ENCODE data around the gene PTPRN2.
"Not testable (repeated sequence)": the region's sequence is repeated elsewhere in the genome, so short reads cannot be mapped to it uniquely, and the experiment has no call there.

The PTPRN2 gene

DNA sequence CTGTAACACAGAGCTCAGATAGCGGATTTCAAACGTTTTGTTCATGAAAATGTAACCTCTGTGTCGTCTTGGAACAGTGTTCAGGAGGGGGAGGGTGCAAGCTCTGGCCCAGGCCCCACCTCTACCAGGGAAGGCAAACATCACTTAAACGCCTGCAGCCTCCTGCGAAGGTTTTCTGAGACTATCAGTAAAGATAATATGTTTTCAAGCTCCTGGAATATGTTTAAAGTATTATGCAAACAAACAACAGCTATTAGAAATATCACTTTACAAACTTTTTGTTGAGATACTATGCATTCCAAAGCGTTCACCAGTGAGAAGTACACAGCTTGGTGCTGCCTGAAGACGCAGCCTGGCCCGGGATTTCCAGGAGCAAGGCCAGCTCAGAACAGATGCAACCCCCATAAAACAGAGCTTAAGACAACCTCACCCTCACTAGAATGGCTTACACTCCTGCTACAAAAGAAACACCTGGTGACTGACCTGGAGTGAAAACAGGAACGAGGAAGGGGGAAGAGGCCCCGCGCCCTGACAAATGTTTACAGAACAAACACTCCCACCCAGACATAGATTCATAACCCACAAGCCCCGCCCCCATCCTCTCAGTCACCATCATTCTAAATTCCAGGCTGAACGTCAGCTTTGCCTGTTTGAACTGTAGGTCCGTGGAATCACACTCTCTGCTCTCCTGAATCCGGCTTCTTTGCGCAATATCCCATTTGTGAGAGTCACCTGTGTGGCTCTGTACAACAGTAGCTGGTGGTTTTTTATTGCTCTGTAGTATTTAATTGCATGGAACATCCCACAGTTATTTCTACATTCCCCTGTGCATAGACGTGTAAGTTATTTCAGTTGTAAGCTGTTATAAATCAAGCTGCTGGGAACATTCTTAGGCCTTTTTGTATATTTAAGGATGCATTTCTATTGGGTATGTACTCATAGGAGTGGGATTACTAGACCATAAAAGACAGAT lies 155.0 kb downstream of the PTPRN2 start:
- DNase-seq, result peak; percentile 94

GRCh38 chr7:158431941-158432347 lies 155.7 kb downstream of the PTPRN2 start:
- DNase-seq, result peak; percentile 74

DNA sequence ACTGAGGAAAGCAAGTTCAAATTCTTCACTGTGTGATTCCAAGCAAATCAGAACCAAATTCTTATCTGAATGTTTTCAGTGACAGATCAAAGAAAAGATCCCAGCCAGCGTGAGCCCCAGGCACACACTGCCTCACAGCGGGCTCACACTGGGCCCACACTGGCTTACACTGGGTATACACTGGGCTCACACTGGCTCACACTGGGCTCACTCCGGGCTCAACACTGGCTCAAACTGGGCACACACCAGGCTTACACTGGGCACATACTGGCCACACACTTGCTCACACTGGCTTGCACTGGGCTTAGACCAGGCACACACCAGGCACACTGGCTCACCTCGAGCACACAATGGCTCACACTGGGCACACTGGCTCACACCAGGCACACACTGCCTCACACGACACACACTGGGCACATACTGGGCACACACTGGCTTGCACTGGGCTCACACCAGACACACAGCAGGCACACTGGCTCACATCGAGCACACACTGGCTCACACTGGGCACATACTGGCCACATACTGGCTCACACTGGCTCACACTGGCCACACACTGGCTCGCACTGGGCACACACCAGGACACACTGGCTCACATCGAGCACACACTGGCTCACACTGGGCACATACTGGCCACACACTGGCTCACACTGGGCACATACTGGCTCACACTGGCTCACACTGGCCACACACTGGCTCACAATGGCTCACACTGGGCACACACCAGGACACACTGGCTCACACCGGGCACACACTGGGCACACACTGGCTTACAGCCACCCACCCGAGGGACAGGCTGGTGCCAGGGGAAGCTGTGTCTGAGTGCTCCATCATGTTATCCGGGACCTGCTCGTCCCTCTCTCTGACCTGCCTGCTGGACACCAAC lies 156.3 kb downstream of the PTPRN2 start:
- DNase-seq, result no peak

GRCh38 chr7:158430308-158431034 lies 157.2 kb downstream of the PTPRN2 start:
- no peak for DNase-seq

DNA sequence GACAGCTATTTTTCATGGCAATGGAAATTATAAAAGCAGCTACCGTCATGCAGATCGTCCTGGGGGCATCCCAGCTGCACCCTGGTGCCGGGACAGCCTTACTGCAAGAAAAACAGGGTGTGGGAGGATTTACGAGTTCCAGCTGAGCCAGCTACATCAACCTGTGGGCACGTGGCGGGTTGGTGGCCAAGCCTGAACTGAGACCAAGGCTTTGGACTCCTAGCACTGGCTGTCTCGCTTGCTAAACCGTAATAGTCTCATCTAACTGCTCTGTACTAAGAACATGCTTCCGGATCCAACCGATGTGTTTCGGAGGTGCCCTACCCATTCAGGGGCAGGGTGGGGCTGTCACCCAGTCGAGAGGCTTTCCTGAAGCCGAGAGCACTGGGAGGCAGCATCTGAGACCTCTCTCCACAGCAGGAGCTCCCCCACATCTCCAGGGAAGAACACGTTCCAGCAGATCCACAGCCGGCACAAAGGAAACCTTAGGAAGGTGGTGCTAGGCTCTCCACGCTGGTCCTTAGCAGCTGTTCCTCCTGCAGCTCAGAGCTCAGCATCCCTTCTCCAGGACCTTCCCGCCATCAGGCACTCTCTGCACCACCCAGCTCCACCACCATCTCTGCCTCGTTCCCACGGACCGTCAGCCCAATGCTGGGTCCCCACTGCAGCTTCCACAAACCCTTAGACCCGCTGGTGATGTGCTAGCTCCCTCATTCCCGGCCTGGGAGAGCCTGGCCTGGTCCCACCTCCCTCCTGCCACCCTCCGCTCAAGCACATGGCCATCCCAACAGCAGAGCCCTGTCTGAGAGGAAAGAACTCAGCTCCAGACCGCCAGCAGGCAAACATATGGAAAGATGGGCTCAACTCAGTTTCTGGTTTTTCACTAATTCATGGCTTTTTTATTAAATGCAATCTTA lies 158.5 kb downstream of the PTPRN2 start:
- no peak for DNase-seq

GRCh38 chr7:158428131-158428836 lies 159.3 kb downstream of the PTPRN2 start:
- no peak for DNase-seq

GRCh38 chr7:158425676-158426075 lies 161.9 kb downstream of the PTPRN2 start:
- DNase-seq, result not testable (repeated sequence)

DNA sequence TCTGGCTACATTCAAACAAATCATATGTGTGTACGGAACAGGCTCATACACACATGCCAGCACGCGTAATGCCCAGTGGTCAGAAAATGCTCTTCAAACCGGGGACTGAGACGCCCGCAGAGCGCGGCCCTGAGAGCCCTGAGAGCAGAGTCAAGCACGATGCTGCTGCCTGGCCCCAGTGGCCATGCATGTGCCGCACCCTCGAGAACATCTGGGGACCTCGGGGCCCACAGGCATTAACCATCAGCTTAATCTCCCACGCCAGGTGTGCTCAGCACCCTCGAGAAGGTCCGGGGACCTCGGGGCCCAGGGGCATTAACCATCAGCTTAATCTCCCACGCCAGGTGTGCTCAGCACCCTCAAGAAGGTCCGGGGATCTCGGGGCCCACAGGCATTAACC lies 163.1 kb downstream of the PTPRN2 start:
- no peak for DNase-seq

DNA sequence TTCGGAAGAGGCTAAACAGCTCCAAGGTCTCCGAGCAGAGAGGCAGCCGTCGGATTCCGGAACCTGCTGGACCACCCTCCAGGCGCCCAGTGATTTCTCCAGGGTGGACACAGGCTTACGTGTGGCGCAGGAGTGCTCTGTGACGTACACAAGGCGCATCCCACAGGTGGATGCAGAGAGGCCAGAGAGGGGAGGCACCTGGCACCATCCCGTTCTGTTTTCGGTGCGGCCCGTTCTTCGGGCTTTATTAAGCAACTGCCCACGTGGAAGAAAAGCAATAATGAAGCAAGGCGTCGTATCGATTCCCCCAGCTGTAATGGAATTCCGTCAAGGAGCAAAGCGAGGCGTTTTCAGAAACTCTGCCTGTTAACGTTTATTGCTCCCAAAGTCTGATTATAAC lies 163.6 kb downstream of the PTPRN2 start:
- DNase-seq, result no peak

- DNase-seq, result no peak
These were observed 164.6 kb downstream of the PTPRN2 start for GRCh38 chr7:158422887-158423560.

DNA sequence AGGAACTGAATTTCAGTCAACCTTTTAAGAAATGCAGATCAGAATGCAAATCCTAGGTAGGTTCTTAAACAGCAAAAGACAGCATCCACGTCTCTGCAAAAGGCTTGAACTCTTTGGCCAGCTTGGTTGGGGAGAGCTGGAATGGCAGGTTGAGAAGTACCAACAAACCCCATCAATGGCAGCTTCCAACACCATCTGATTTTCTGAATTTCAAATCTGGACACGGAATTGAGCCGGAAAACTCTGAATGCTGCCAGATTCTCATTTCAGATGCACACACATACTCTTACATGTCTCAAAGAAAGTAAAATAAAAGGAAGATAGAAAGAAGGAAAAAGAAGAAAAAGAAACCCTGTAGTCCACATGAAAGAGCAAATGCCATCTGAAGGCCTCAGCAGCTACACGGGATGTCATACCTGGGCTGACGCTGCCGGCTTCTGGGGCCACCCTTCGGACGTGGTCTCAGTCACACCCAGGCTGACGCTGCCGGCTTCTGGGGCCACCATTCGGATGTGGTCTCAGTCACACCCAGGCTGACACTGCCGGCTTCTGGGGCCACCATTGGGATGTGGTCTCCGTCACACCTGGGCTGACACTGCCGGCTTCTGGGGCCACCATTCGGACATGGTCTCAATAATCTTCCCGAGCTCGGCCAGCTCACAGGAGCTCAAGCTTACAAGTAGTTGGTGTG lies 165.3 kb downstream of the PTPRN2 start:
- no peak for DNase-seq

GRCh38 chr7:158421361-158421760 lies 166.3 kb downstream of the PTPRN2 start:
- no peak for DNase-seq

DNA sequence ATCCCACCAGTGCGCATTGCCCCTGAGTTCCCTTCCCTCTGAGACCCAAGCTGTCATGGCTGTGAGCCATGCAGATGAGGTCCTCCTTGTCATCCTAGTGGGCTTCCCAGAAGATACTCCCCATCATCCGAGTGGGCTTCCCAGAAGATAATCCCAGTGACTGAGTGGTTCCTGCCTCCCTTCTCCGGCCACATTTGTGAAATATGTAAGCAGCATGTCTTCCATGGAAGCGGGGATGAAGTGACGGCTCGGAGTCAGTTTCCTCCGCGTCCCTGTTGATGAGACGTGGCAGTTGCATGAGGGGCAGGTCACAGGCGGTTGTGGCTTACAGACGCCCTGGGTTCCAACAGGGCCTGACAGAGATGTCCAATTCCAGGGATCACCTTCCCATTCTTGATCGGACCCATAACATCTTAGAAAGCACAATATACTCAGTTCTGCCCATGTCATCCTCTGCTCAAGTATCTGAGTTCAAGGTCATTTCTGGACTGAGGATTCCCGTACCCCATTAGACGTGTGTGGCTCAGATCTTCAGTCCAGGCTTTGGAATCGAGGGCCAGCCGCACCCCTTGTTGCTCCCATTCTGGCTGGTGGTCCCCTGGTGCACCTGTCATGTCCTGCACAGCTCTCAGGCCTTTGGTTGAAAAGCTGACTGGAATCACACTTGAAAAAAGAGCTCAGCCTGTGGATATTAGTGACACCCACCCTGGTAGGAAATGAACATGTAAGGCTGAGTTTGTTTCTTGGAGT lies 166.9 kb downstream of the PTPRN2 start:
- no peak for DNase-seq

GRCh38 chr7:158419238-158419785 lies 168.3 kb downstream of the PTPRN2 start:
- DNase-seq, result no peak

GRCh38 chr7:158418395-158418794 lies 169.2 kb downstream of the PTPRN2 start:
- not testable (repeated sequence) for DNase-seq

DNA sequence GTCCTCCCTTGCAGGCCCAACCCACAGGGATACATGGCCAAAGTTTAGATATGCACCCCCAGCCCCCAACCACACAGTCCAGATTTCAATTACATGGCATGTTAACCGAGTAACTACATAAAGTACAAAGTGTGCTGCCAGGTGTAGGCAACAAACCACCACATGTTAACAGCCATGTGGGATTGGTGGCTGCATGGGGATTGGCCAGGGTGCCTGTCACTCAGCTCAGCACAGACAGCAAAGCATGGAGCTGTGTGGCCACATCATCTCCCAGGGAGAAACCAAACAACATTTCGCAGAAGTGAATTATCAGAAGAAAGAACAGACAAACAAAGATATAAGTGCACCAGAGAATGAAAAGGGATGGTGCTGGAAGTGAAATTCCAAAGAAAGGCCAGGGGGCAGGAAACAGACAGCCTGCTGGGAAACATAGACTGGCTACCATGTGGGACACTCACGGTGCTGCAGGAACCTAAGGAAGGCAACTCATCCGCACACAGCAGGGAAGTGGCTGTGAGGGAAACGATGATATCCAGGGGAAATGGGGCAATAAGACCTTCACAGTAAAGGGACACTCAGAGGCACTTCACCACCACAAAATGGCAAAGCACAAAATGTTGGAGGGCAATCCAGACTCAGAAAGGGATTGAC lies 171.2 kb downstream of the PTPRN2 start:
- DNase-seq, result no peak

DNA sequence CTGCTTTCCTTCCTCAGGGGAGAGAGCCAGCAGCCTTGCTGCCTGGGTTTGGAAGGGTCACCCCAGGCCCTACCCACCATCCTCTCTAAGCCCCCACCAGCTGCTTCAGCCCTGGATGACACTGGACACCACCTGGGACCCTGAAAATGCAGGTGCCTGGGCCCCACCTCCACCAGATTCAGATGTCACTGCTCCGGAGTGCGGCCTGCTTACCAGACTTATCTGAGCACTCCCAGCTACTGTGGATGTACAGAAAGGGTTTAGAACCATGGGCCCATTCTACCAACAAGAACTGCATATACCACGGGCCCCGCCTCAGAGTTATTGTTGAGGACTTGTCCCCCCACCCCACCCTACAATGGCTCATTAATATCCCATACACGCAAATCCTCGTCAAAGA lies 172.3 kb downstream of the PTPRN2 start:
- no peak for DNase-seq

GRCh38 chr7:158414486-158414961 lies 173.1 kb downstream of the PTPRN2 start:
- DNase-seq, result peak; percentile 44
